ENCODE data around the gene CYP2C18.
"Not testable (repeated sequence)": the region's sequence is repeated elsewhere in the genome, so short reads cannot be mapped to it uniquely, and the experiment has no call there.

Gene CYP2C18

DNA sequence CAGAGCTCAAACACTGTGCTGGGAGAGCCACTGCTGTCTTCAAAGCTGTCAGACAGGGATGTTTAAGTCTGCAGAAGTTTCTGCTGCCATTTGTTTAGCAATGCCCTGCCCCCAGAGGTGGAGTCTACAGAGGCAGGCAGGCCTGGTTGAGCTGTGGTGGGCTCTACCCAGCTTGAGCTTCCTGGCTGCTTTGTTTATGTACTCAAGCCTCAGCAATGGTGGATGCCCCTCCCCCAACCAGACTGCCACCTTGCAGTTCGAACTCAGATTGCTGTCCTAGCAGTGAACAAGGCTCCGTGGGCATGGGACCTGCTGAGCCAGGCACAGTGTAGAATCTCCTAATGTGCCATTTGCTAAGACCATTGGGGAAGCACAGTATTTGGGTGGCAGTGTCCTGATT is 74.4 kb downstream of the CYP2C18 start:
- Histone ChIP-seq H3K27ac (no peak overlapping the region), H3K9me3 (no peaks in the 10 kb centered on the region), H3K36me3 (no peaks in the 10 kb centered on the region), H3K27me3 (no peaks in the 10 kb centered on the region), H3K4me3 (no peak overlapping the region), H3K4me1 (no peaks in the 10 kb centered on the region)
- TF ChIP-seq, protein P1, sequence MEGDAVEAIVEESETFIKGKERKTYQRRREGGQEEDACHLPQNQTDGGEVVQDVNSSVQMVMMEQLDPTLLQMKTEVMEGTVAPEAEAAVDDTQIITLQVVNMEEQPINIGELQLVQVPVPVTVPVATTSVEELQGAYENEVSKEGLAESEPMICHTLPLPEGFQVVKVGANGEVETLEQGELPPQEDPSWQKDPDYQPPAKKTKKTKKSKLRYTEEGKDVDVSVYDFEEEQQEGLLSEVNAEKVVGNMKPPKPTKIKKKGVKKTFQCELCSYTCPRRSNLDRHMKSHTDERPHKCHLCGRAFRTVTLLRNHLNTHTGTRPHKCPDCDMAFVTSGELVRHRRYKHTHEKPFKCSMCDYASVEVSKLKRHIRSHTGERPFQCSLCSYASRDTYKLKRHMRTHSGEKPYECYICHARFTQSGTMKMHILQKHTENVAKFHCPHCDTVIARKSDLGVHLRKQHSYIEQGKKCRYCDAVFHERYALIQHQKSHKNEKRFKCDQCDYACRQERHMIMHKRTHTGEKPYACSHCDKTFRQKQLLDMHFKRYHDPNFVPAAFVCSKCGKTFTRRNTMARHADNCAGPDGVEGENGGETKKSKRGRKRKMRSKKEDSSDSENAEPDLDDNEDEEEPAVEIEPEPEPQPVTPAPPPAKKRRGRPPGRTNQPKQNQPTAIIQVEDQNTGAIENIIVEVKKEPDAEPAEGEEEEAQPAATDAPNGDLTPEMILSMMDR (IDR thresholded peaks at IDR 0.05): no peak
- intact Hi-C loops (cut with DNase I; ENCODE audit: low total_unique reads): no loop called here
- DNase-seq: no peak

DNA sequence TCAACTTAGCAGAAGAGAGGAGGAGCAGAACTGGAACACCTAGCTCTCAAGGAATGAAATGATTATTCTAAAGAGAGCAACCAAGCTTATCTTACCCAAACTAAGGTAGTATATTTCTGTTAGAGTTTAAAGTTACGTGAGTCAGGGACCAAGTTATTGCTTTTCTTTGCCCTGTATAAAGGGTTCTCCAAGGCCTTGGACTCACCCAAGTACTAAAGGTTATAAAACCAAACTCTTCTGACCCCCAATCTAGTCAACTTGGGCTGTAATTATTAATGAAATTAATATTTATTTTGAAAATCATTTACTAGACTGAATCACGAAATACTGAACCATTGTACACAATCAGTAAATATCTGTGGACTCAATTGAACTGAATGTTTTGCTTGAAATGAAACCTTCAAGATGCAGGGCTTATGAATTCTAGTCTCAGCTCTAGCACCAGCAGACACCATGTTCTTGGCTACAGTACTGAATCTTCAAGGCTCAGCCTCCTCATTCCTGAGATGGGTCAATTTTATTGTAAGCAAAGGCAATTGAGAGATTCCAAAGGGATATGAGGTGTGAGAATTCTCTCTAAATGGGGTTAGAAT is 77.2 kb downstream of the CYP2C18 start:
- TF ChIP-seq, protein P1 (IDR thresholded peaks at IDR 0.05): no peak
- no peak for DNase-seq
- Histone ChIP-seq H3K4me3 (no peak overlapping the region), H3K9me3 (no peaks in the 10 kb centered on the region), H3K4me1 (no peaks in the 10 kb centered on the region), H3K36me3 (no peaks in the 10 kb centered on the region), H3K27me3 (no peaks in the 10 kb centered on the region), H3K27ac (no peak overlapping the region)
- intact Hi-C loops (cut with DNase I; ENCODE audit: low total_unique reads): no loop called here

DNA sequence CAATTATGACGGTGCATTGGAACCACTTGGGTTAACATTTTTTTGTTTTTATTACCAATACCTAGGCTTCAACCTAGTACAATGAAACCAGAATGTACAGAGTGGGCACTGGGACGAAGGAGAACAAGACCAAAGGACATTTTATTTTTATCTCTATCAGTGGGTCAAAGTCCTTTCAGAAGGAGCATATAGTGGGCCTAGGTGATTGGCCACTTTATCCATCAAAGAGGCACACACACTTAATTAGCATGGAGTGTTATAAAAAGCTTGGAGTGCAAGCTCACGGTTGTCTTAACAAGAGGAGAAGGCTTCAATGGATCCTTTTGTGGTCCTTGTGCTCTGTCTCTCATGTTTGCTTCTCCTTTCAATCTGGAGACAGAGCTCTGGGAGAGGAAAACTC is 78.9 kb downstream of the CYP2C18 start, which contains the start of gene CYP2C19:
Gene CYP2C19 (plus strand): TSS at position 289 of the 400 bp plus-strand sequence. CDS start 25 bp downstream, at position 314.
- DNase-seq: no peak
- no peaks in the 10 kb centered on the region for H3K36me3 ChIP-seq
- H3K4me1 ChIP-seq: no peaks in the 10 kb centered on the region
- intact Hi-C loops (cut with DNase I; ENCODE audit: low total_unique reads): no loop called here
- TF ChIP-seq, protein P1 (IDR thresholded peaks at IDR 0.05): no peak
- no peaks in the 10 kb centered on the region for H3K9me3 ChIP-seq
- H3K4me3 ChIP-seq: no peak within 1 kb of the TSS
- H3K27ac ChIP-seq: no peak within 1 kb of the TSS
- no peaks in the 10 kb centered on the region for H3K27me3 ChIP-seq

DNA sequence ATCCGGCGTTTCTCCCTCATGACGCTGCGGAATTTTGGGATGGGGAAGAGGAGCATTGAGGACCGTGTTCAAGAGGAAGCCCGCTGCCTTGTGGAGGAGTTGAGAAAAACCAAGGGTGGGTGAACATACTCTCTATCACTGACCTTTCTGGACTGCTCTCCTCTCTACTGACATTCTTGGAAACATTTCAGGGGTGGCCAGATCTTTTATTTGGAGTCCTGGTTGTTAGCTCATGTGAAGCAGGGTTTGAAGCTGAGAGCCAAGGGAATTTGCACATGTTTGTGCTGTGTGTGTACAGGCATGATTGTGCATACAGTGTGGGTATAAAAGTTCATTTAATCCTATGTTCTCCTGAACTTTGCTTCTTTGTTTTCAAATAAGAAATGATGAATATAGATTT is 91.9 kb downstream of the CYP2C18 start:
- intact Hi-C loops (cut with DNase I; ENCODE audit: low total_unique reads); H3K4me3 ChIP-seq; DNase-seq; H3K27me3 ChIP-seq; H3K27ac ChIP-seq; H3K9me3 ChIP-seq; H3K36me3 ChIP-seq; H3K4me1 ChIP-seq: not testable (repeated sequence)

DNA sequence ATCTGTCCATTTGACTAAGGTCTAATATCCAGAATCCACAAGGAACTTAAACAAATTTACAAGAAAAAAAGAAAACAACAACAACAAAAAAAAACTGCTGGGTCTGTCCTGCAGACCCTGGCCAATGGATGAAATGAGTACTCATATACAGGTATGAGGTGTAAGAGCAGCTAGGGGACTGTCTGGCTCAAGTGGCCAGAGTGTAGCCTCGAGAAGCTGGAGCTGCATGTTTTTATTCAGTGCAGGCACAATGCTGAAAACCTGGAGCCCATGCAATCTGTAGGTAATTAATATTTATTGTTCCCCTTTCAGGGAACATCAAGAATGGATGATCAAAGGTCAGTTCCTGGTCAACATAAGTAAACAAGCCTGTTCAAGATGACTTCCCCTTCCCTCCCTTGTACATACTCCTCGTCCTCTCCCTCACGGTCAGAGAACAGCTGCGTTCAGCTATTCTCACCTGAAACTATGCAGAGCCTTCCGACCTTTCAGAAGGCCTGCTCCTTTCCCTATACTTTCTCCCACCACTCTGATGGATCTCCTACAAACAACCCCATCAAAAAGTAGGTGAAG is 94.4 kb downstream of the CYP2C18 start:
- intact Hi-C loops (cut with DNase I; ENCODE audit: low total_unique reads): no loop called here
- H3K27ac ChIP-seq: no peak overlapping the region
- no peaks in the 10 kb centered on the region for H3K9me3 ChIP-seq
- no peaks in the 10 kb centered on the region for H3K4me1 ChIP-seq
- no peak overlapping the region for H3K4me3 ChIP-seq
- H3K27me3 ChIP-seq: no peaks in the 10 kb centered on the region
- DNase-seq: no peak
- TF ChIP-seq, protein P1 (IDR thresholded peaks at IDR 0.05): no peak
- H3K36me3 ChIP-seq: no peaks in the 10 kb centered on the region

DNA sequence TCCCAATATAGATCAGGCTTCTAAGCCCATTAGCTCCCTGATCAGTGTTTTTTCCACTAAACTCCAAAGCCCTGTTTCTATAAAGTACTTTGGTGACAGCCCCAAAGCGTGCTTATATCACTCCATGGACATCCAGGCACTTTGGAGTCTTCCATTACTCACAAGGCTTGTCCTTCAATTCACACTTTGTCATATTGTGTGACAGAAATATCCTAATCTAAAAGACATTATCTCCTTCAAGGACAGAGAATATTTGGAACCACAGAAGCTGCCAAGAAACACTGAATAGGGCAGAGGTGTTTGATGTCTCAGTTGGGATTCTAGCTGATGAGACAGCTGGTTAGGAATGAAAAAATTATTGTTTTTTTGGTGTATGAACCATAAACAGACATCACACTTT is 97.3 kb downstream of the CYP2C18 start:
- Histone ChIP-seq H3K27me3 (no peaks in the 10 kb centered on the region), H3K9me3 (no peaks in the 10 kb centered on the region), H3K4me3 (no peak overlapping the region), H3K4me1 (no peaks in the 10 kb centered on the region), H3K36me3 (no peaks in the 10 kb centered on the region), H3K27ac (no peak overlapping the region)
- intact Hi-C loops (cut with DNase I; ENCODE audit: low total_unique reads): no loop called here
- no peak for DNase-seq
- TF ChIP-seq, protein P1 (IDR thresholded peaks at IDR 0.05): no peak

Data from tibial artery (tissue), 4 donors.